ENCODE measurements around the gene TOPBP1.

Gene TOPBP1

DNA sequence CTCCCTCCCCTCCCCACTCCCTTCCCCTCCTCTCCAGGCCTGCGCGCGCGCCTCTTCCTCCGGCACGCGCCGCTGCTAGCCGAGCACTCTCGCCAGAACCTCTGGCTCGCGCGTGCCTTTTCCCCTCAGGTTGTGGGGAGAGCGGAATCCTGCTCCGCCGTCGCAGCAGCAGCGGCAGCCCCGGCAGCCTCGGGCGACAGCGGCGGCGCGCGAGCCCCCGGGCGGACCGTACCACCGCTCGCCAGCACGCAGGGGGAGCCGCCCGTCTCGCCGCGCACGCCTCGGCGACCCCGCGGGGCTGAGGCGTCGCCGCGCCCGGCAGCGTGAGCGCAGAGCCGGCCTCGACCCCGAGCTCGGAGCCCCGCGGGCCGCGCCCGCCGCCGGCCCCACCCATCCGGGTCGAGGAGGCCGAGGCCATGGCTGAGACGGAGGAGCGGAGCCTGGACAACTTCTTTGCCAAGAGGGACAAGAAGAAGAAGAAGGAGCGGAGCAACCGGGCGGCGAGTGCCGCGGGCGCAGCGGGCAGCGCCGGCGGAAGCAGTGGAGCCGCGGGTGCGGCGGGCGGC, 88.0 kb downstream of the TOPBP1 start, which contains the start of gene CDV3:
TSS of gene CDV3 (plus strand) at position 58 of the 566 bp plus-strand sequence. CDS start at position 417, 359 bp downstream.
- TF ChIP-seq, protein P1, sequence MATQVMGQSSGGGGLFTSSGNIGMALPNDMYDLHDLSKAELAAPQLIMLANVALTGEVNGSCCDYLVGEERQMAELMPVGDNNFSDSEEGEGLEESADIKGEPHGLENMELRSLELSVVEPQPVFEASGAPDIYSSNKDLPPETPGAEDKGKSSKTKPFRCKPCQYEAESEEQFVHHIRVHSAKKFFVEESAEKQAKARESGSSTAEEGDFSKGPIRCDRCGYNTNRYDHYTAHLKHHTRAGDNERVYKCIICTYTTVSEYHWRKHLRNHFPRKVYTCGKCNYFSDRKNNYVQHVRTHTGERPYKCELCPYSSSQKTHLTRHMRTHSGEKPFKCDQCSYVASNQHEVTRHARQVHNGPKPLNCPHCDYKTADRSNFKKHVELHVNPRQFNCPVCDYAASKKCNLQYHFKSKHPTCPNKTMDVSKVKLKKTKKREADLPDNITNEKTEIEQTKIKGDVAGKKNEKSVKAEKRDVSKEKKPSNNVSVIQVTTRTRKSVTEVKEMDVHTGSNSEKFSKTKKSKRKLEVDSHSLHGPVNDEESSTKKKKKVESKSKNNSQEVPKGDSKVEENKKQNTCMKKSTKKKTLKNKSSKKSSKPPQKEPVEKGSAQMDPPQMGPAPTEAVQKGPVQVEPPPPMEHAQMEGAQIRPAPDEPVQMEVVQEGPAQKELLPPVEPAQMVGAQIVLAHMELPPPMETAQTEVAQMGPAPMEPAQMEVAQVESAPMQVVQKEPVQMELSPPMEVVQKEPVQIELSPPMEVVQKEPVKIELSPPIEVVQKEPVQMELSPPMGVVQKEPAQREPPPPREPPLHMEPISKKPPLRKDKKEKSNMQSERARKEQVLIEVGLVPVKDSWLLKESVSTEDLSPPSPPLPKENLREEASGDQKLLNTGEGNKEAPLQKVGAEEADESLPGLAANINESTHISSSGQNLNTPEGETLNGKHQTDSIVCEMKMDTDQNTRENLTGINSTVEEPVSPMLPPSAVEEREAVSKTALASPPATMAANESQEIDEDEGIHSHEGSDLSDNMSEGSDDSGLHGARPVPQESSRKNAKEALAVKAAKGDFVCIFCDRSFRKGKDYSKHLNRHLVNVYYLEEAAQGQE (IDR thresholded peaks at IDR 0.05; ENCODE audit: insufficient read depth in 1 of 2, low read depth in 2 of 2, low read length in 2 of 2) = no peak
- TF ChIP-seq SIN3A (IDR thresholded peaks at IDR 0.05; ENCODE audit: borderline replicate concordance, insufficient read depth, low read length) = no peak
- TF ChIP-seq POLR2AphosphoS5 (IDR thresholded peaks at IDR 0.05; ENCODE audit: low read depth, low read length) = peak; percentile 57
- TF ChIP-seq FOXP2 (optimal IDR thresholded peaks at IDR 0.05; ENCODE audit: borderline replicate concordance, extremely low read depth, extremely low read length, insufficient read depth) = no peak
- peak; percentile 71; the same call in 1 of the 2 replicates for TF ChIP-seq TAF1 (IDR thresholded peaks at IDR 0.05; ENCODE audit: borderline replicate concordance, insufficient read depth, low read length)

DNA sequence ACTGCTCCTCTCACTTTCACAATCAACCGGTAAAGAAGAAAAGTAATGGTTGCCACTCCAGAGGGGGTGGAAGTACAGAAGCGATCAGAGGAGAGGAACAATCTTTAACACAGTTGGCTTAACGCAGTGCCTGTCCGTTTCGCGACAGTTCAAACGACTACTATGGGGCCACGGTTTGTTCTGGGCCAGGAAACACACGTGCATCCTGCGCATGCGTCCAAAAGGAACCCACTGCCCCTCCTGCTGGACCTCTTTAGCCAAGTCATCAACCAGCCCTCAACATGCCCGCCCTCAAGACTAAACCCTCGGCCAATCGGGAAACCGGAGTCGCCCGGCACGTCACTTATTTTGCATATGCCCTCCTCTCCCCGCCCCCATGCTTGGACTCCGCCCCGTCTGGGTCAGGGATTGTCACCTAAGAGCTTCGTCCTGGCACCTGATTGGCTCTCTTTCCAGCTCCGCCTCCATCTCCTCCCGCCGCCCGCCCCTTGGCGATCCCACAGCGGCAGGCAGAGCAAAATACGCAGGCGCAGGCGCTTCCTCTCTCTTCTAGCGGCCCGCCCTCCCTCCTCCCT, 88.6 kb downstream of the TOPBP1 start:
- TF ChIP-seq, protein P1 (IDR thresholded peaks at IDR 0.05; ENCODE audit: insufficient read depth in 1 of 2, low read depth in 2 of 2, low read length in 2 of 2) = no peak
- no peak for TF ChIP-seq SIN3A (IDR thresholded peaks at IDR 0.05; ENCODE audit: borderline replicate concordance, insufficient read depth, low read length)
- TF ChIP-seq TAF1 (IDR thresholded peaks at IDR 0.05; ENCODE audit: borderline replicate concordance, insufficient read depth, low read length) = peak; percentile 25; the same call in 1 of the 2 replicates
- TF ChIP-seq FOXP2 (optimal IDR thresholded peaks at IDR 0.05; ENCODE audit: borderline replicate concordance, extremely low read depth, extremely low read length, insufficient read depth) = no peak
- peak; percentile 29; the same call in 1 of the 2 replicates for TF ChIP-seq POLR2AphosphoS5 (IDR thresholded peaks at IDR 0.05; ENCODE audit: low read depth, low read length)

DNA sequence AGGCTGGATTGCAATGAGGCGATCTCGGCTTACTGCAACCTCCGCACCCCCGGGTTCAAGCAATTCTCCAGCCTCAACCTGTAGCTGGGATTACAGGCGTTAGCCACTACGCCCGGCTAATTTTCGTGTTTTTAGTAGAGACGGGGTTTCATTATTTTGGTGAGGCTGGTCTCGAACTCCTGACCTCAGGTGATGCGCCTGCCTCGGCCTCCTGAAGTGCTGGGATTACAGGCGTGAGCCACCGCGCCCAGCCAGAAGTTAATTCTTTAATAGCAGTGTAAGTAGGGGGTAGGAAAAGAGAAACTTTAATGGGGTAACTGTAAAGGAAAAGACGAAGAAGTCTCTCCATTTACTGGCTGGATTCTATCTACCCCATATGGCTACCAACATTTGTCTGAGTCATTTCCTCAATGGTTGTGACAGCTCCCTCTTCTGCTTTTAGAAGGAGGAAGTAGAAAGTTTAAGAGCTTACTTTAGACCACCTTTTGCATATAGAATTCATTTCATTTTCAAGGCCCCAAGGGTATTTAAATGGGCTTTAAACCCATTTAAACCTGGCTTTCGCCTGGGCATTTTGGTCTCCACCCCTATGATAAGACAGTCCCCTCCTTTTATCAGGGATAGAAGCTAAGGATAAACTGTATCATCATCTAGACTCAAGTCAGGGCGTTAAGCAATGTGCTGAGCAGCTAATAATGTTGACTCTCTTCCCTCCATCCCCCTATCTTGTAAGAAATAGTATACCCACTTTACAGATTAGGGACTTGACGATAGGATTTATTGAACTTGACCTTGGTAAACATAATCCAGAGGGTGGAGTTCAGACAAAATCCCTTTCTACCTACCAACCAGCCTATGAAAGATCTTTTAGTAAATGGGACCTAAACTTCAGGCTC, 89.3 kb downstream of the TOPBP1 start:
- TF ChIP-seq, protein P1 (IDR thresholded peaks at IDR 0.05; ENCODE audit: insufficient read depth in 1 of 2, low read depth in 2 of 2, low read length in 2 of 2) = no peak
- TF ChIP-seq SIN3A (IDR thresholded peaks at IDR 0.05; ENCODE audit: borderline replicate concordance, insufficient read depth, low read length) (no peak), FOXP2 (optimal IDR thresholded peaks at IDR 0.05; ENCODE audit: borderline replicate concordance, extremely low read depth, extremely low read length, insufficient read depth) (no peak), TAF1 (IDR thresholded peaks at IDR 0.05; ENCODE audit: borderline replicate concordance, insufficient read depth, low read length) (no peak)

DNA sequence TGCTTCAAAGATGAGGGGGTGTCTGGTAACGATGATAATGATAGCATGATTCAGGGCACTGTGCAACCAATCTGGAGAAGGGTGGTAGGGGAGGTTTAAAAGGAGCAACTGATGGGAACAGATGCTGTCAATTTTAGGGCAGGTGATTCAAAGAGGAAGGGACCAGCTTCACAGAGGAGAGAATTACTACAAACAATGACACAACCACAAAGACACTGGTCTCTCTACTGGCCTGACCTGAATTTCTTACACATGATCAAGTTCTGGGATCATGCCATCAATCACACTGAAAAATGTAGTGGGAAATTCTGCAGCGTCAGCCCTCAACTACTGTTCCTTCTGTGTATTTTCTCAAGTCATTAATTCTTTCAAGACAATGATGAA, 90.8 kb downstream of the TOPBP1 start:
- TF ChIP-seq, protein P1 (IDR thresholded peaks at IDR 0.05; ENCODE audit: insufficient read depth in 1 of 2, low read depth in 2 of 2, low read length in 2 of 2) = no peak
- TF ChIP-seq TAF1 (IDR thresholded peaks at IDR 0.05; ENCODE audit: borderline replicate concordance, insufficient read depth, low read length) (no peak), SIN3A (IDR thresholded peaks at IDR 0.05; ENCODE audit: borderline replicate concordance, insufficient read depth, low read length) (no peak), FOXP2 (optimal IDR thresholded peaks at IDR 0.05; ENCODE audit: borderline replicate concordance, extremely low read depth, extremely low read length, insufficient read depth) (no peak), POLR2AphosphoS5 (IDR thresholded peaks at IDR 0.05; ENCODE audit: low read depth, low read length) (no peak)
